Thymus (tissue), 11 donors: Measurements from ENCODE around the gene MSMB. TPM values are rescaled to one million over a fixed set of nuclear protein-coding genes. Genes with fewer than 3 reads are reported as not detected.
"Not testable (repeated sequence)": the region's sequence is repeated elsewhere in the genome, so short reads cannot be mapped to it uniquely, and the experiment has no call there.

Source experiments
- DNase-seq, 9 donors: peaks; one replicate each; pipeline ENCODE4 v3.0.0-alpha.2; 2013; ENCODE audit warnings: low spot score in 9 of 9, low read depth in 6 of 9, missing footprints in 1 of 9
- H3K27ac ChIP-seq, 2 donors: one replicate each; pipeline ENCODE4 v1.5.1; 2013; ENCODE audit warnings: control low read depth in 1 of 2, low read depth in 1 of 2, low read length in 1 of 2, mild to moderate bottlenecking in 1 of 2, moderate library complexity in 1 of 2
- H3K27me3 ChIP-seq, 2 donors: one replicate each; pipeline ENCODE4 v1.5.1; 2013; ENCODE audit warnings: low read length in 1 of 2; ENCODE audit not compliant: control insufficient read depth in 2 of 2, insufficient read depth in 1 of 2
- H3K36me3 ChIP-seq, 2 donors: one replicate each; pipeline ENCODE4 v1.5.1; 2013; ENCODE audit warnings: low read length in 1 of 2, mild to moderate bottlenecking in 1 of 2, moderate library complexity in 1 of 2; ENCODE audit not compliant: control insufficient read depth in 2 of 2, insufficient read depth in 2 of 2
- H3K4me1 ChIP-seq, 2 donors: one replicate each; pipeline ENCODE4 v1.5.1; 2013; ENCODE audit warnings: low read length in 2 of 2; ENCODE audit not compliant: control insufficient read depth in 2 of 2, insufficient read depth in 2 of 2
- H3K4me3 ChIP-seq, 2 donors: one replicate each; pipeline ENCODE4 v1.5.1; 2013; ENCODE audit warnings: low read length in 2 of 2, control low read depth in 1 of 2, mild to moderate bottlenecking in 1 of 2
- H3K9me3 ChIP-seq, 2 donors: one replicate each; pipeline ENCODE4 v1.5.1; 2013; ENCODE audit warnings: low read length in 1 of 2, mild to moderate bottlenecking in 1 of 2; ENCODE audit not compliant: control insufficient read depth in 2 of 2, insufficient read depth in 1 of 2
- WGBS: extraction: QIAGEN DNeasy Blood & Tissue Kit; methylation state at CpG from one replicate; pipeline ENCODE4 v1.1.7; 2013; 5-methylcytosine and 5-hydroxymethylcytosine counted together
- polyA plus RNA-seq: library from polyadenylated mRNA; stranded (reverse); fragments of 200-250 nt; gene quantifications from one replicate; pipeline ENCODE4 v1.2.3, GENCODE V29; 2013
- total RNA-seq: library from RNA; stranded (reverse); fragments of 120-200 nt; gene quantifications from one replicate; pipeline ENCODE4 v1.2.4, GENCODE V29; 2013
- donor health status: healthy.

The MSMB gene
- total and polyA plus RNA-seq, 2 donors, result 1.1 to 8.6 TPM

DNA sequence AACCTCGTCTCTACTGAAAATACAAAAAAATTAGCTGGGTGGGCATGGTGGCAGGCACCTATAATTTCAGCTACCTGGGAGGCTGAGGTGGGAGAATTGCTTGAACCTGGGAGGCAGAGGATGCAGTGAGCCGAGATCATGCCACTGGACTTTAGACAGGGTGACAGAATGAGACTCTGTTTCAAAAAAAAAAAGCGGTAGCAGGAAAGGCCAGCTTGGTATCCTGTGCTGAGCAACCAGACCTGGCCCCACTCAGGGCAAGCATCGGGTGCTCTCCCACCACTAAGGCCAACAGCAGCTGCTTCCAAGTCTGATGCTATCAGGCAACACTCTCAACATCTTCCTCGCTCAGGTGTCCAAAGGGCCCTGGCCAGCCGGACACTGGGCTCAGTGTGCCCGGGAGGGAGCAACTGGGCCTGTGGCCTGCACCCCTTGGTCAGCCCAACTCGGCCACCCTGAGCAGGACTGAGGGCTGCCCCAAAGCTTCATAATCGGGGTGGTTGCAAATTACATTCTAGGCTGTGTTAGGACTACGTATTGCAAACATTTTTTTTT, 44.3 kb upstream of the MSMB start:
- 86% methylated on average over 10 of the region's 10 CpGs for WGBS
- Histone ChIP-seq H3K9me3 (no peaks in the 10 kb centered on the region), H3K27ac (peak overlapping the region; percentile 36 to 96), H3K4me3 (no peak overlapping the region), H3K4me1 (peaks cover 29 to 53% of the 10 kb centered on the region in 2 donors), H3K36me3 (no peaks in the 10 kb centered on the region), H3K27me3 (no peaks in the 10 kb centered on the region)
- DNase-seq, result no peak

DNA sequence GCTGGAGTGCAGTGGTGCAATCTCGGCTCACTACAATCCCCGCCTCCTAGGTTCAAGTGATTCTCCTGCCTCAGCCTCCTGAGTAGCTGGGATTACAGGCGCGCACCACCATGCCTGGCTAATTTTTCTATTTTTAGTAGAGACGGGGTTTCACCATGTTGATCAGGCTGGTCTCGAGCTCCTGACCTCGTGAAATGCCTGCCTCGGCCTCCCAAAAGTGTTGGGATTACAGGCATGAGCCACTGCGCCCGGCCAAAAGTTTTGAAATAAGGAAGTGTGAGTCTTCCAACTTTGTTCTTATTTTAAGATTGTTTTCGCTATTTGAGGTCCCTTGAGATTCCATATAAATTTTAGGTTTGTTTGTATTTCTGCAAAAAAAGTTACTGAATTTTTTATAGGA, 41.3 kb upstream of the MSMB start:
- not testable (repeated sequence) for H3K9me3 ChIP-seq, H3K27ac ChIP-seq, H3K36me3 ChIP-seq, H3K4me3 ChIP-seq, DNase-seq, H3K27me3 ChIP-seq
- H3K4me1 ChIP-seq, result peaks cover 25 to 39% of the 10 kb centered on the region in 2 donors
- WGBS, result 97% methylated on average over 11 of the region's 11 CpGs

DNA sequence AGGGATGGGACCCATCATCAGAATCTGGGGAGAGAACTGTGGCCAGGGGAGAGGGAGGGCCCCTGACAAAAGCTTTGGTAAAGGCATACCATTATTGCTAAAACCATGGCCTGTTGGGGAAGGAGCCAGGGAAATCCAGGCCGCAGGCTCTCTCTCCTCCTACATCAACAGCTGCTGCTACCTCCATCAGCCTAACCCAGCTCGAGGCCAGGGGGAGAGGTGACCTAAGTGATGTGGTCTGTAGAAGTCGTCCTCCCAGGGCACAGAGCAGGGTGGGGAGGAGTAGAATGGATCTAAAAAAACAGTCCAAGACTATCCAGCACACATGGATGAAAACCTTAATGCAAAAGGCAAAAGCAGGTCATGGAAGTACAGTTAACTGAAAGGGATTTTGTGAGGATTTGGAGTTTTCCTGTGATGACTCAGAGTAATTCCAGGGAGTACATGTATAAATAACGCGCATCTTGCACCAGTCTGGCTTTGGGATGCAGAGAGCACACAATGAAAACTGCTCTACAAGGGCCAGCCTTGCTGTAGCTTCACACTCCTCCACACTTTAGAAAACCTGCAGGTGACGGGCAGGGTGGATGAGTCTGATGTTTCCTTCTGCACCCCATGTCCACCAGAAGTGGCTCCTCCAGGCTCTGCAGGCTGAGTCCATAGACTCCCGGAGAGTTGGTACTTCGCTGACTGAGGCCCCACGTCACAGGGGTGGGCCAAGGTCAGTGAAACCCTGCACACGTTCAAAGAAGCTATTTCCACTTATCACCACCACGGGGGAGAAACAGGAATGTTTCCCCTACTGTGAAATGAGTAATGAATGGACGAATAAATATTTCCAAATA, 38.5 kb upstream of the MSMB start:
- DNase-seq, result no peak

DNA sequence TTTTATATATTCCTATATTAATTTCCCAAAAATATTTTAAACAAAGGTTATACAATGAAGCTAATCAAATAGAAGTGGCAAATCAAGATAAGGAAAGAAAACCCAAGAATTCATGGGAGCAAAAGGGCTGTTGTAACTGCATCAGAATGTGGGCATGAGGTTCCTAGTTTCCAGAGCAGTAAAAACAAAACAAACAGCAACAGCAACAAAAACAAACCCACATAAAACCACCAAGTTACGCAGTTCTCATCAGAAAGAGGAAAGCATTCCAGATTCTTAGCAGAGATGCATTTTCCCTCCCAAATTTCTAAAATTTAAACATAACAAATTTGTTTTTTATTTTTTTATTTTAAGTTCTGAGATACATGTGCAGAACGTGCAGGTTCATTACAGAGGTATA, 34.8 kb upstream of the MSMB start:
- H3K27me3 ChIP-seq, result no peaks in the 10 kb centered on the region
- H3K4me1 ChIP-seq, result peaks cover 22 to 58% of the 10 kb centered on the region in 2 donors
- 8% methylated on average over 2 of the region's 2 CpGs for WGBS
- DNase-seq, result peak in 1 of 9 donors; percentile 48
- no peaks in the 10 kb centered on the region for H3K36me3 ChIP-seq
- peak overlapping the region in 1 of 2 donors; percentile 81 for H3K27ac ChIP-seq
- no peak overlapping the region for H3K4me3 ChIP-seq
- H3K9me3 ChIP-seq, result no peaks in the 10 kb centered on the region

More for the DNA sequence above, 38.5 kb upstream of the MSMB start:
- H3K36me3 ChIP-seq, result no peaks in the 10 kb centered on the region
- H3K27ac ChIP-seq, result no peak overlapping the region
- H3K4me3 ChIP-seq, result no peak overlapping the region
- H3K27me3 ChIP-seq, result no peaks in the 10 kb centered on the region
- H3K4me1 ChIP-seq, result peaks cover 19 to 31% of the 10 kb centered on the region in 2 donors
- no peaks in the 10 kb centered on the region for H3K9me3 ChIP-seq
- 75% methylated on average over 12 of the region's 12 CpGs for WGBS

DNA sequence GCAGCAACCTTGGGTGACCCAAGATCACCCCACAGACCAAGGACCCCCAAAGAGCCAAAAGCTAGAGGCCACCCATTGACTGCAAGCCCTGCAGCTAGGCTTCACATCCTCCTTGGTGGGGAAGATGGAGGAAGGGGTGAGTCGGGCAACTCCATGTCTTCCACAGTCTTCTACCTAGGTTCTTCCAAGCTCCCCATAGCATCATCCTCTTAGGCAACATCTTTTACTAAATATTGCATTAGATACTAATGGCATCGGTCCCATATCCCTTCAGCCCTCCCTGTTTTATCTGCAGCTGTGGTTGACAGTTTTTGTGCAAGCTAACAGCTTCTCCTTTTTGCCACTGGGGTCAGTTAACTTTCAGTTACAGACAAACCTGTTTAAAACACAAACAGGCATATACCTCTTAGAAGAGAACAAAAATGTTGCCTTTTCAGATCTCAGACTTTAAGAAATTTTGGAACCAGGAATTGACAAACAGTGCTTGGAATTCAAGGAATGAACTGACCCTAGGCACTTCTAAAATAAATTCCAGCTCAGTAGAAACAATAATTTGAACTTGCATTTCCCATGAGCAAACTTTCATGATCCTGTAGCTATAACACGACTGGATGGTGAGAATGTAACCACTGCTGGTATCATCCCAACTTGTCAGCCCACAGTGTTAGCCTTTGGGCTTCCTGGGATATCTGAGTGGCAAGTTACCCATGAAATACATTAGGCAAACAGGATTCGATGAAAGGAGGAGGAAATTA, 33.9 kb upstream of the MSMB start:
- Histone ChIP-seq H3K36me3 (no peaks in the 10 kb centered on the region), H3K27me3 (no peaks in the 10 kb centered on the region), H3K4me1 (peaks cover 22 to 58% of the 10 kb centered on the region in 2 donors), H3K4me3 (no peak overlapping the region), H3K27ac (peak overlapping the region; percentile 42 to 81), H3K9me3 (no peaks in the 10 kb centered on the region)
- WGBS, result 43% methylated on average over 4 of the region's 4 CpGs
- DNase-seq, result peak in 2 of 9 donors; percentile 30 to 65

DNA sequence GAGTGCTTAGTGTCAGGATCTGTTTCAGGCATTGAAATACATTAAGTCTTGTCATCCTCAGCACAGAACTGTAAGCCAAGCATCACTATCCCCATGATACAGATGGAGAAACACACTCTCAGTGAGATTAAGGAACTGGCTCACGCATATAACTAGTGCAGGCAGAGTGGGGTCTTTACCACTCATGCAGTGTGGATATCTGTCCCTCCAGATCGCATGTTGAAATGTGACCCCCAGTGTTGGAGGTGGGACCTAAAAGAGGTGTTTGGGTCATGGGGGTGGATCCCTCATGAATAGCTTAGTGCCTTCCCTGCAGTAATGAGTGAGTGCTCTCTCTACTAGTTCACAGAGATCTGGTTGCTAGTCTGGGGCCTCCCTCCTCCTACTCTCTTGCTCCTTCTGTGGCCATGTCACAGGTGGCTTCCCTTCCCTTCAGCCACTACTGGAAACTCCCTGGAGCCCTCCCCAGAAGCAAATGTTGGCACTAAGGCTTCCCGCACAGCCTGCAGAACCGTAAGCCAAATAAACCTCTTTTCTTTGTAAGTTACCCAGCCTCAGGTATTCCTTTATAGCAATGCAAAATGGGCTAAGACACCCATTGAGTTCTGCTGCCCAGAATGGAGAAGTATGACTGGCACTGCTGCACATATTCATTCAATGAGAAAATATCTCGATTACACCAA, 31.8 kb upstream of the MSMB start:
- WGBS, result 58% methylated on average over 5 of the region's 5 CpGs
- H3K27me3 ChIP-seq, result no peaks in the 10 kb centered on the region
- H3K4me1 ChIP-seq, result peaks cover 22 to 49% of the 10 kb centered on the region in 2 donors
- DNase-seq, result peak in 1 of 9 donors; percentile 53
- H3K27ac ChIP-seq, result peak overlapping the region; percentile 50 to 94
- H3K9me3 ChIP-seq, result no peaks in the 10 kb centered on the region
- no peaks in the 10 kb centered on the region for H3K36me3 ChIP-seq
- no peak overlapping the region for H3K4me3 ChIP-seq

DNA sequence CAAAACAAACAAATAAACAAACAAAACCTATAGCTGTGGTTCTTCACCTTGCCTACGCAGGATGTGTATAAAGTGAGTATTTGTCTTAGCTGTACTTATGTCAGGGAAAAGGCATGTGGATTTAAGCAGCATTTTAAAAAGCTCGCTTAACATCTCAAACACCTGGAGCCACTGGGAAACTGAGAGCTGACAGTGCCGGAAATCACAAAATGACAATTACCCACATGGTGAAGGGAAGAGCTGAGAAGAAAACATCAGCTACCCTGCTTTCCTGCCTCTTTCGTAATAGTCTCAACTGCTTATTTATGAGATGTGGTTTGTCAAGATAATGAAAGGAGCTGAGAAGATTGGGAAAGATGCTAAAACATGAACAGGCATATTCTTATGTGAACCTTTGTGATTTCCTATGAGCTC, 31.1 kb upstream of the MSMB start:
- no peaks in the 10 kb centered on the region for H3K36me3 ChIP-seq
- H3K27ac ChIP-seq, result peak overlapping the region; percentile 77 to 94
- 15% methylated on average over 4 of the region's 4 CpGs for WGBS
- H3K27me3 ChIP-seq, result no peaks in the 10 kb centered on the region
- peaks cover 22 to 49% of the 10 kb centered on the region in 2 donors for H3K4me1 ChIP-seq
- peak in 4 of 9 donors; percentile 37 to 81 (median 50) for DNase-seq
- no peaks in the 10 kb centered on the region for H3K9me3 ChIP-seq
- H3K4me3 ChIP-seq, result no peak overlapping the region

DNA sequence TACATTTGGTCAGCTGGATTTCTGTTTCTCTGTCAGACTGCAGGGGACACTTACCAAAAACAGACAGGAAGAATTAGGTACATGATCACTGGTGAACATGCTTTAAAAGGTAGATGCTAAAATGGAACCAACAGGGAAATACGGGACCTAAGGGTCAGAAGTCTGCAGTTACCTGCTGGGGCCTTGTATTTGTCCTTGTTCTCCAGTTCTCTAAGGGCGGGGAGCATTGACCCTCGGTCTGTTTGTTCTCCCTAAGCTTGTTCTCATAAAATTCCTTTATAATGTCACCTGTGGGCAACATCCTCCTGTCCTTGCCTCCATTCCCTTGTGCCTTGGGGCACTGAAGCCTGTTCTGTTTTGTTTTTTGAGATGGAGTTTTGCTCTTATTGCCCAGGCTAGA, 29.8 kb upstream of the MSMB start:
- H3K4me1 ChIP-seq, result peaks cover 20 to 44% of the 10 kb centered on the region in 2 donors
- WGBS, result 93% methylated on average over 3 of the region's 3 CpGs
- H3K27ac ChIP-seq, result no peak overlapping the region

More for the DNA sequence above, 29.8 kb upstream of the MSMB start:
- DNase-seq, result no peak
- Histone ChIP-seq H3K36me3 (no peaks in the 10 kb centered on the region), H3K27me3 (no peaks in the 10 kb centered on the region), H3K9me3 (no peaks in the 10 kb centered on the region), H3K4me3 (no peak overlapping the region)
